Ishikawa (cell line): Measurements from ENCODE around the gene INTS13.

ENCODE experiments used
- CEBPB ChIP-seq: IDR thresholded peaks from 2 replicates; pipeline ENCODE4 v1.6.1; 2012
- CREB1 ChIP-seq: IDR thresholded peaks from 2 replicates; pipeline ENCODE4 v1.6.1; 2012; ENCODE audit warnings: low read depth
- EGR1 ChIP-seq: IDR thresholded peaks from 2 replicates; pipeline ENCODE4 v1.6.1; 2012
- EP300 ChIP-seq: IDR thresholded peaks from 2 replicates; pipeline ENCODE4 v1.6.1; 2012; ENCODE audit warnings: borderline replicate concordance
- FOXM1 ChIP-seq: IDR thresholded peaks from 2 replicates; pipeline ENCODE4 v1.6.1; 2012; ENCODE audit warnings: low read depth, borderline replicate concordance
- MAX ChIP-seq: IDR thresholded peaks from 2 replicates; pipeline ENCODE4 v1.6.1; 2012
- NFIC ChIP-seq: IDR thresholded peaks from 2 replicates; pipeline ENCODE4 v1.6.1; 2012
- RAD21 ChIP-seq: IDR thresholded peaks from 2 replicates; pipeline ENCODE4 v1.6.1; 2012; ENCODE audit warnings: low read depth
- REST ChIP-seq: IDR thresholded peaks from 2 replicates; pipeline ENCODE4 v1.6.1; 2012; ENCODE audit warnings: low read depth, mild to moderate bottlenecking
- TAF1 ChIP-seq: IDR thresholded peaks from 2 replicates; pipeline ENCODE4 v1.6.1; 2012; ENCODE audit warnings: low read depth, mild to moderate bottlenecking
- TCF12 ChIP-seq: IDR thresholded peaks from 2 replicates; pipeline ENCODE4 v1.6.1; 2012; ENCODE audit warnings: low read depth
- TEAD4 ChIP-seq: IDR thresholded peaks from 2 replicates; pipeline ENCODE4 v1.6.1; 2012
- USF1 ChIP-seq: IDR thresholded peaks from 2 replicates; pipeline ENCODE4 v1.6.1; 2012
- YY1 ChIP-seq: IDR thresholded peaks from 2 replicates; pipeline ENCODE4 v1.6.1; 2012; ENCODE audit warnings: low read depth
- ZBTB7A ChIP-seq: IDR thresholded peaks from 2 replicates; pipeline ENCODE4 v1.6.1; 2012; ENCODE audit warnings: low read depth

The INTS13 gene

GRCh38 chr12:26868447-26869103 lies 69.2 kb downstream of the INTS13 start:
- TF ChIP-seq TCF12 (no peak), EP300 (no peak), EGR1 (no peak), CREB1 (no peak), TEAD4 (no peak), TAF1 (no peak), RAD21 (no peak), MAX (no peak), REST (no peak), YY1 (no peak), FOXM1 (no peak), ZBTB7A (no peak), CEBPB (no peak), USF1 (no peak), NFIC (no peak)

GRCh38 chr12:26867080-26867479 lies 70.7 kb downstream of the INTS13 start:
- TF ChIP-seq TAF1 (no peak), MAX (no peak), EGR1 (no peak), RAD21 (no peak)

GRCh38 chr12:26863515-26863914 lies 74.3 kb downstream of the INTS13 start:
- TF ChIP-seq CEBPB (no peak), NFIC (no peak), EGR1 (no peak), EP300 (no peak), RAD21 (peak; percentile 23; the same call in 1 of the 2 replicates), USF1 (peak; percentile 50; the same call in 1 of the 2 replicates)

DNA sequence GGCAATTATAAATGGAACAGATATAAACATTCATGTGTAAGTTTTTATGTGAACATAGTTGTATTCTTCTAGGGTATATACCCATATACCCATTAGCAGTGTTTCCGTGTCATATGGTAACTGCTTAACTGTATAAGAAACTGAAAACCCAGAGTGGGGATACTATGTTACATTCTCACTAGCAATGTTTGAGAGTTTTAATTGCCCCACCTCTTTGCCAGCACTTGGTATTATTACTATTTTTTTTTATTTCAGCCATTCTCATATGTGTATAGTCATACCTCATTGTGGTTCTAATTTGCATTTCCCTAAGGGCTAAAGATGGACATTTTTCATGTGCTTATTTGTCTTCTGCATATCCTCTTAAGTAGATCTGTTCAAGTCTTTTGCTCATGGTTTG lies 76.1 kb downstream of the INTS13 start:
- TF ChIP-seq RAD21 = no peak
- TF ChIP-seq MAX = no peak
- no peak for TF ChIP-seq TCF12
- TF ChIP-seq FOXM1 = no peak
- no peak for TF ChIP-seq EP300
- TF ChIP-seq USF1 = no peak
- no peak for TF ChIP-seq NFIC
- no peak for TF ChIP-seq REST
- no peak for TF ChIP-seq TAF1
- TF ChIP-seq ZBTB7A = no peak

- TF ChIP-seq FOXM1 (no peak), EP300 (no peak), RAD21 (no peak), CEBPB (no peak), ZBTB7A (no peak), YY1 (no peak), USF1 (no peak), TAF1 (no peak), TCF12 (no peak), EGR1 (no peak), MAX (no peak), REST (no peak)
Measured at GRCh38 chr12:26857465-26858176, 80.2 kb downstream of the INTS13 start.
